IPS-18a (cell line): ENCODE data around the gene CALHM3.

Experiments used
- H3K27ac ChIP-seq: one replicate; pipeline ENCODE4 v1.5.1; 2013; ENCODE audit warnings: low read length
- H3K27me3 ChIP-seq: one replicate; pipeline ENCODE4 v1.6.1; 2013; ENCODE audit warnings: mild to moderate bottlenecking, low read length; ENCODE audit not compliant: control insufficient read depth, insufficient read depth
- H3K36me3 ChIP-seq: one replicate; pipeline ENCODE4 v1.6.1; 2013; ENCODE audit warnings: low read depth, low read length; ENCODE audit not compliant: control insufficient read depth
- H3K4me1 ChIP-seq: one replicate; pipeline ENCODE4 v1.6.1; 2013; ENCODE audit warnings: low read depth, low read length; ENCODE audit not compliant: control insufficient read depth
- H3K4me3 ChIP-seq: one replicate; pipeline ENCODE4 v1.5.1; 2013; ENCODE audit warnings: low read length
- H3K9ac ChIP-seq: one replicate; pipeline ENCODE4 v1.6.1; 2013; ENCODE audit warnings: mild to moderate bottlenecking, low read length, moderate library complexity
- H3K9me3 ChIP-seq: one replicate; pipeline ENCODE4 v1.6.1; 2013; ENCODE audit warnings: low read depth, low read length; ENCODE audit not compliant: control insufficient read depth

The CALHM3 gene

GRCh38 chr10:103499881-103500280, 20.8 kb upstream of the CALHM3 start:
- H3K4me3 ChIP-seq: no peak overlapping the region
- no peaks in the 10 kb centered on the region for H3K9me3 ChIP-seq
- no peak overlapping the region for H3K27ac ChIP-seq
- H3K36me3 ChIP-seq: no peaks in the 10 kb centered on the region
- peaks cover 2% of the 10 kb centered on the region for H3K4me1 ChIP-seq
- H3K9ac ChIP-seq: no peak overlapping the region
- H3K27me3 ChIP-seq: peaks cover 23% of the 10 kb centered on the region

DNA sequence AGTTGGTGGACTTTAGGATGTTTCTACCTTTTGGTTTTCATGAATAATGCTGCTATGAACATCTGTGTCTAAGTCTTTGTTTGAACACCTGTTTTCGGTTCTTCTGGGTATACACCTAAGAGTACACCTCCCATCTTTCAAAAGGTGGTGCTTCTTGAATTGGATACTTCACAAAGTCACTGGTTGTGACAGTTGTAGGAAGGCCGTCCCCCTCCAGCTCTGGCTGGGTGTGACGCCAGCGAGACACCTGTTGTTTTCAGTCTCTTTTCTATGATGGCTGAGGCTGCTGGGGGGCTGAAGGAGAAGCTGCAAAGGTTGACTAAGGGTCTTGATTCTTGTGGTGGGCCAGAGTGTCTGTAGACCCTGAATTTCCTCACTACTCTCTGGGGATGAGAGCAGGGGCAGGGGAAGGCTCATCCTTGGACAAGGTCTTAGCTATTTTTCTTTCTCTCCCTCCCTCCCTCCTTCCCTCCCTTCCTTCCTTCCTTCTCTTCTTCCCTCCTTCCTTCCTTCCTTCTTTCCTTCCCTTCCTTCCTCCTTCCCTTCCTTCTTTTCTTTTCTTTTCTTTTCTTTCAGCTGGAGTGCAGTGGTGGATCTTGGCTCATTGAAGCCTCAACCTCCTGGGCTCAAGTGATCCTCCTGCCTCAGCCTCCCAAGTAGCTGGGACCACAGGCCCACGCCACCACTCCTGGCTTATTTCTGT, 20.0 kb upstream of the CALHM3 start:
- no peaks in the 10 kb centered on the region for H3K4me1 ChIP-seq
- no peak overlapping the region for H3K27ac ChIP-seq
- H3K36me3 ChIP-seq: no peaks in the 10 kb centered on the region
- no peak overlapping the region for H3K4me3 ChIP-seq
- no peak overlapping the region for H3K9ac ChIP-seq
- no peaks in the 10 kb centered on the region for H3K9me3 ChIP-seq
- H3K27me3 ChIP-seq: peaks cover 31% of the 10 kb centered on the region

DNA sequence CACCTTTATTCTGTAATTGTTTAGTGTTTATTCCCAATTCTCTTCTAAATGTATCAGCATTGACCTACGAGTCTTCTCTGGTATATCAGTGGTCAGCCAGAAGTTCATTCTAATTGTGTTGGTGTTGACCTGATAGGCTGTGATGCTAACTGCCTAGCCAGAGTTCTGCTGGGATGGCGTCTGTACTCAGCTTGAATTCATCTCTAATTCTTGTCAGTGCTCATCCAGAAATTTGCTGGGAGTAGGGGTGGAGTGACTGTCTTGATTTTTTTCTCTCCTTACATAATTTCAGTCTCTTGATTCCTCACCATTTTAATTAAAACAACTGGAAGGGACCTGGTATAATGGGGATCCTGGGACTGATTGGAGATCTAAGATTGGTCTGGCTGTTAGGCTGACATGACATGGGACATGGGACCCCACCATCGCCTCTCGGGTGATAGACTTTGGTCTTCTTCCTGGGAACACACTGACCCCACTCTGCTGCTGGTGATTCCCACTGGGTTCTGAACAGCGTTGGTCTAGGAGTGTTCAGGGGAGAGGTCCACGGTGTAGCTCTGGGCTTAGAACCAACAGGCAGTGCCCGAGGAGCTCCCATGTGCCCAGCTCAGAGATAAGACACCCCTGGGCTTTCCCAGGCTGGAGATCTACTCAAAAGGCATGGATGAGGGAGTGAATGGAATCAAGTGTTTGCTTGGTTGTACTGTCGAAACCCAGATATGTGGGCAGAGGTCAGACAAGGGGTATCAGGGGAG, 18.3 kb upstream of the CALHM3 start:
- H3K4me1 ChIP-seq: no peaks in the 10 kb centered on the region
- H3K27me3 ChIP-seq: peaks cover 48% of the 10 kb centered on the region
- H3K9ac ChIP-seq: no peak overlapping the region
- H3K27ac ChIP-seq: no peak overlapping the region
- H3K36me3 ChIP-seq: no peaks in the 10 kb centered on the region
- no peak overlapping the region for H3K4me3 ChIP-seq
- no peaks in the 10 kb centered on the region for H3K9me3 ChIP-seq

- no peak overlapping the region for H3K4me3 ChIP-seq
- H3K4me1 ChIP-seq: no peaks in the 10 kb centered on the region
- peaks cover 52% of the 10 kb centered on the region for H3K27me3 ChIP-seq
- no peaks in the 10 kb centered on the region for H3K36me3 ChIP-seq
- H3K9me3 ChIP-seq: no peaks in the 10 kb centered on the region
- no peak overlapping the region for H3K9ac ChIP-seq
- no peak overlapping the region for H3K27ac ChIP-seq
Measured at GRCh38 chr10:103495321-103495720, 16.3 kb upstream of the CALHM3 start.

DNA sequence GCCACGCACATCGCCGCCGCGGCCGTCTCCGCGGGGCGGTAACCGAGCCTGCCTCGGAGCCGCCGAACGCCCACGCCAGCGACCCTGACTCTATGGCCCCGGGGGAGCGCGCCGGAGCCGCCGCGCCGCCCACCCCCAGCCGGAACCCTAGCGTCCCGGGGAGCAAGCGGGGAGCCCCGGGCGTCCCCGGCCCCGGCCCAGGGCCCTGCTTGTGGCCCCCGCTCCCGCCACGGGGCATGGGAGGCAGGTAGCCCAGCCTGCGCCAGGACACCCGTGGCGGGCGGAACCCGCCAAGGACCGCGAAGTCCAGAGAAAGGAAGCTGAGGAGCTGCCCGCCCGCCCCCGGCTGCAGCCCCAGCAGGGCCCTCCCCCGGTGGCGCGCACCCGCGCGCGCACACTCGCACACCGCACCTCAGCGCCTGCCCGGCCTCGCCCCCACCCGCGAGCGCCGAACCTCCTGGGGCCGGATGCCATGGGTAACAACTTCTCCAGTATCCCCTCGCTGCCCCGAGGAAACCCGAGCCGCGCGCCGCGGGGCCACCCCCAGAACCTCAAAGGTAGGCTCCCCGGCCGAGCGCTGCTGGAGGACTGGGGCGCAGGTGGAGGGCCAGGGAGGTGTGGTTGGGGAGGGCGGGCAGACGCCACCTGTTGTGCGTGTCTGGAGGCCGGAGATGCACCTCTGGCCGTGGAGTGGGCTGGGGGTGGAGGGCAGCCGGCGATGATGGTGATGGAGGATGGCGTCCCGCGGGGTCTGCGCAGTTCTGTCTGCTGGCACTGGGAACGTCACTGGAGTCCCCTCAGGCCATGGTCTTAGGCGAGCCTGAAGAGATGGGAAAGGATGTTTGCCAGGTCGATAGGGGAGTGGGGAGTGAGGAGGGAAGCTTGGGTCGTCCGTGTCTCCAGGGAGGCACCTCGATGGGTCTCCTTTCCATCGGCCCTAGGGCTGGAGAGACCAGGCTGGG, 15.2 kb upstream of the CALHM3 start:
- no peak overlapping the region for H3K27ac ChIP-seq
- H3K27me3 ChIP-seq: peaks cover 52% of the 10 kb centered on the region
- no peaks in the 10 kb centered on the region for H3K4me1 ChIP-seq
- no peaks in the 10 kb centered on the region for H3K9me3 ChIP-seq
- peak overlapping the region; percentile 57 for H3K4me3 ChIP-seq
- H3K36me3 ChIP-seq: no peaks in the 10 kb centered on the region
- no peak overlapping the region for H3K9ac ChIP-seq

- H3K27ac ChIP-seq: no peak within 1 kb of the TSS
- H3K9me3 ChIP-seq: no peaks in the 10 kb centered on the region
- no peaks in the 10 kb centered on the region for H3K36me3 ChIP-seq
- H3K9ac ChIP-seq: no peak within 1 kb of the TSS
- H3K4me3 ChIP-seq: peak within 1 kb of the TSS; percentile 57
- no peaks in the 10 kb centered on the region for H3K4me1 ChIP-seq
- H3K27me3 ChIP-seq: peaks cover 52% of the 10 kb centered on the region
Measured at GRCh38 chr10:103493362-103493915, 14.4 kb upstream of the CALHM3 start, which contains the start of gene NEURL1. TSS of gene NEURL1 (plus strand) at chr10:103493705. CDS start at chr10:103494388, 683 bp downstream.

- H3K27me3 ChIP-seq: peaks cover 51% of the 10 kb centered on the region
- H3K9ac ChIP-seq: no peak overlapping the region
- no peaks in the 10 kb centered on the region for H3K4me1 ChIP-seq
- H3K4me3 ChIP-seq: peak overlapping the region; percentile 57
- no peaks in the 10 kb centered on the region for H3K9me3 ChIP-seq
- no peak overlapping the region for H3K27ac ChIP-seq
- no peaks in the 10 kb centered on the region for H3K36me3 ChIP-seq
Measured at GRCh38 chr10:103492655-103493261, 13.7 kb upstream of the CALHM3 start.

DNA sequence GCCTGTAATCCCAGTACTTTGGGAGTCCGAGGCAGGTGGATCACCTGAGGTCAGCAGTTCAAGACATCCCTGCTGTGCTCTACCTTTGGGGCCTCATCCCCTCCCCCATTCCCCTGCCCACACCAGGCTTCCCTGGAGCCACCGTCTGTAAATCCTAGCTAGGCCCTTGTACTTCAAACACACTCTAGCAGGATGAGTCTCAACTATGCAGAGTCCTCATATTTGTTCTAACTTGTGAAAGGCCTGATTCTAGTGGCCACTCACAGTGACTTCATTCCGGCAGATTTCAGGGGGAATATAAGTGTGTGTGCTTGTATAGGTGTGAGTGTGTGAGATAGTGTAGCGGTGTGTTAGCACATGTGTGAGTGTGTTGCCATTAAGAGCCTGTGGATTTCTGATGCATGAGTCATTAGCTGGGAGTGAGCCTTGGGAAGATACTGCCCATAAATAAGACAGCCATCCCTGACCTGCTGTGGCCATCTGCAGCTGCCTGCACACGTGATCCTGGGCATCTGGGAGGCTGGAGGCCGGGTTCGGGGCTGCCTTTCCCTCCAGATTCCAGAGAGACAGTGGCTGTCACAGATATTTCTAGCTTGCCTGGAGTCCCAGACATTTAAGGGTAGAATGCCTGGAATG, 12.8 kb upstream of the CALHM3 start:
- H3K27me3 ChIP-seq: peaks cover 42% of the 10 kb centered on the region
- H3K9ac ChIP-seq: no peak overlapping the region
- H3K9me3 ChIP-seq: no peaks in the 10 kb centered on the region
- H3K4me3 ChIP-seq: no peak overlapping the region
- no peaks in the 10 kb centered on the region for H3K4me1 ChIP-seq
- no peak overlapping the region for H3K27ac ChIP-seq
- no peaks in the 10 kb centered on the region for H3K36me3 ChIP-seq

- no peak overlapping the region for H3K27ac ChIP-seq
- H3K4me1 ChIP-seq: peaks cover under 1% of the 10 kb centered on the region
- no peak overlapping the region for H3K4me3 ChIP-seq
- H3K9me3 ChIP-seq: no peaks in the 10 kb centered on the region
- H3K27me3 ChIP-seq: peaks cover 38% of the 10 kb centered on the region
- H3K36me3 ChIP-seq: no peaks in the 10 kb centered on the region
- H3K9ac ChIP-seq: no peak overlapping the region
Measured at GRCh38 chr10:103490986-103491314, 11.9 kb upstream of the CALHM3 start.

GRCh38 chr10:103487410-103487708, 8.3 kb upstream of the CALHM3 start:
- Histone ChIP-seq H3K9me3 (no peaks in the 10 kb centered on the region), H3K27ac (no peak overlapping the region), H3K9ac (no peak overlapping the region), H3K27me3 (peaks cover 4% of the 10 kb centered on the region), H3K4me1 (peaks cover 2% of the 10 kb centered on the region), H3K36me3 (no peaks in the 10 kb centered on the region), H3K4me3 (no peak overlapping the region)
